NOMO-1 treated with DMSO at 0.1 percent for 48 hours (cell line): ENCODE data around the gene FUT7.
A peak's percentile ranks its signal among the peaks of the same experiment; 100 is the strongest.
"Not testable (repeated sequence)": the region's sequence is repeated elsewhere in the genome, so short reads cannot be mapped to it uniquely, and the experiment has no call there.

ENCODE experiments used
- DNase-seq: peaks from one replicate; lab custom pipeline; 2025; ENCODE audit not compliant: unreplicated experiment; lab: John Stamatoyannopoulos, UW

The FUT7 gene

DNA sequence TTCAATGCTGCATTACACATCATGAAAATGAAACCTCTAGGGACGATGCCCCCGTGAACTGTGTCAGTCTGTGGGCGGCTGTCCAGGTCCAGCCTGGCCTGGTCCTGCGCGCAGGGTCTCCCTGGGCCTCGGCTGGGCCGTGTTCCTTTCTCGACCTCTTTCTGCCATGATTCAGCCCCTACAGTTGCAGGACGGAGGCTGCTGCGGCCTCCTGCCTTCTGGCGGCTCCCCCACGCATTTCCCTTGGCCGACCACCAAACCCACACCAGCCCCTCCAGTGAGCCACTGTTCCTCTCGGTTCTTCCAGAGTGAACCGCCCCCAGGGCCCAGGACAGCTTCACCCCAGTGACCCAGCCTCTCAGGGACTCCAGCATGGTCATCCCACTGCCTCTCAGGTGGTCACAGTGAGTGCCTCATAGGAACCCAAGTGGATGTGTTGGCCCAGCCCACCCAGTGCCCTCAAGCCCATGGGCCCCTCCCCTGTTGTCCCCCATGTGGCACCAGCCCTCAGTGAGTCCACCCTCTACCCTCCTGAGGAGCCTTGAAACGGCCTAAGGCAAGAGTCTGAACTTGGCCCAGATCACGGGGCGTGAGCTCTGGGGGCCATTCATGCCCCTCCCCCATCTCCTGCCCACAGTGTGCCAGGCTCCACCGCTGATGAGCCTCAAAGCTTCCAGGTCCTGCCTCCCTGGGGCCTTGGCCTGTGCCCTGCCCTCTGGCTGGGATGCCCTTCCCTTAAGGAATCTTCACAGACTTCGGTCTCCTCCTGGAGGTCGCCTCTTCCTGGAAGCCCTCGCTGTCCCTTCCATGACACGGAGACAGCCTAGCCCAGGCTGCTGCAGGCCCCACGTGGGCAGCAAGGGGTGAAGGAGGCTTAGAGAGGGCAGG, 25.5 kb downstream of the FUT7 start:
- DNase-seq: no peak

DNA sequence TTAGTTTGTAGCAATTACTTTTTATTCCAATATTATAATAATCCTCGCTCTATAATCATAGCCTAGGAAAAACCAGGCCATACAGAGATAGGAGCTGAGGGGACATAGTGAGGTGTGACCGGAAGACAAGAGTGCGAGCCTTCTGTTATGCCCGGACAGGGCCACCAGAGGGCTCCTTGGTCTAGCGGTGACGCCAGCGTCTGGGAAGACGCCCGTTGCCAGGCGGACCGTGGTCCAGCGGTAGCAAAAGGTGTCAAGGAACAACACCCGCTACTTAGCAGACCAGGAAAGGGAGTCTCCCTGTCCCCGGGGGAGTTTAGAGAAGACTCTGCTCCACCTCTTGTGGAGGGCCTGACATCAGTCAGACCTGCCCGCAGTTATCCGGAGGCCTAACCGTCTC, 27.6 kb downstream of the FUT7 start:
- DNase-seq: not testable (repeated sequence)

DNA sequence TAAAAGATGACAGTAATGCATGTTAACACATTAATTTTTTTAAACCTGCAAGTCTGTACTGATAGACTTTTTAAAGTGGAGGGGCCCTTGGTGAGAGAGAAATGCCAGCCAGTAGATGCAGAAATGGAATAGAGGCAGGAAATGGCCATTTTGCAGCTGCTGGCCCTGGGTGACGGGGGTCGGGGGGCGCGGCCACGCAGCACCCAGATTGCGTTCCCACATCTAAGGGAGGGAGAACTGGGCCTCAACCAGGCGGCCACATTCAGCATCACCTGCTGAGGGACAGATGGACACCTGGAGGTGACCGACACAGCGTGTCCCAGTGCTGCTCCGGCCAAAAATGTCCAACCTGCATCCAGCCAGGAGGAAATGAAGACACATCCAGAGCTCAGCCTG, 29.2 kb downstream of the FUT7 start:
- DNase-seq: no peak

DNA sequence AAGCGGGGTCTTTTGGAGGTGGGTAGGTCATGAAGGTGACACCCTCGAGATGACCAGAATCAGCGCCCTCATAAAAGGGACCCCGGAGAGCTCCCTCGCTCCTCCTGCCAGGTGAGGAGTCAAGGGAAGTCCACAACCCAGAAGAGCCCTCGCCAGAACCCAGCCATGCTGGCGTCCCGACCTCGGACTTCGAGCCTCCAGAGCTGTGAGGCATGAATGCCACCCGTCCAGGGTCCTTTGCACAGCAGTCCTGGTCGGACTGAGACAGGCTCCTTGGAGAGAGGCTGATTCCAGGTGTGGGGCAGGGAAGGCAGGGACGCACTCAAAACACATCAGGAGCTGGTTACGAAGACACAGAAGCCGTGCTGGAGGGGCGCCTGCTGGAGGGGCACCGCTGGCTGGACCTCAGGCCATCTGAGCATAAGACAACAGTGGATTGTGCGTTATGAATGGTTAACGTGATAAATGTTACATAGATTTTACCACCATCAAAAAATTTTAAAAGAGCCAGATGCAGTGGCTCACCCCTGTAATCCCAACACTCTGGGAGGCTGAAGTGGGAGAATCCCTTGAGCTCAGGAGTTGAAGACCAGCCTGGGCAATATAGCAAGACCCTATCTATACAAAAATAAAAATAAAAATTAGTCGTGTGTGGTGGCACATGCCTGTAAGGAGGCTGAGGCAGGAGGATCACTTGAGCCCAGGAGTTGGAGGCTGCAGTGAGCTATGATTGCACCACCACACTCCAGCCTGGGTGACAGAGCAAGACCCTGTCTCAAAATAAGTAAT, 29.8 kb downstream of the FUT7 start:
- no peak for DNase-seq

DNA sequence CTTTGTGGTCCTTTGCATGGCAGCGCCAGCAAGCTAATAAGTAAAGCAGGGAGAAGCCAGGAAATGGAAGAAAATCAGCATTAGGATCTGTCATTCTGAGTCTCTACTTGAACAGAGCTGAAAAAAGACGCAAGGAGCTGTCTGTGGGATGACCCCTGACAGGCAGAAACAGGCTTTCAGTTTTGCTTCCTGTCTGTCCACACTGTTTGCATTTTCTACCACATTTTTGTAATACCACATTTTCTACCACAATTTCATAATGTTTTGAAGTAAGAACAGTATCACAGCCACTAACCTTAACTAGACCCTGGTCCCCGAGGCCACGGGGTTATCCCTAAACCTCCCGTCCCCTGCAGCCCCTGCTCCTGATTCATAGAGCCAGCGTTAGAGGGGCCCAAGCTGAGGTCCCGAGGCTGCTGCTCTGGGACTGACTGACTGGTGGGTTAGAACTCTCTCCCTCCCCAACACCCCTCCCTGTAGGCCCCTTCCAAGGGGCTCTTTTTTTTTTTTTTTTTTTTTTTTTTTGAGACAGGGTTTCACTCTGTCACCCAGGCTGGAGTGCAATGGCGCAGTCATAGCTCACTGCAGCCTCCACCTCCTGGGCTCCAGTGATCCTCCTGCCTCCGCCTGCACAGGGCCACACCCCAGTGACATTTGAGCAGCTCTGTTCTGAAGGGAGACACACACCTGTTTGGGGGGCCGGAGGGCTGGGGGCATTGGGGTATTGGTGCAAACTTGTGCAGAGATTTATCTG, 31.5 kb downstream of the FUT7 start:
- DNase-seq: peak; percentile 99

DNA sequence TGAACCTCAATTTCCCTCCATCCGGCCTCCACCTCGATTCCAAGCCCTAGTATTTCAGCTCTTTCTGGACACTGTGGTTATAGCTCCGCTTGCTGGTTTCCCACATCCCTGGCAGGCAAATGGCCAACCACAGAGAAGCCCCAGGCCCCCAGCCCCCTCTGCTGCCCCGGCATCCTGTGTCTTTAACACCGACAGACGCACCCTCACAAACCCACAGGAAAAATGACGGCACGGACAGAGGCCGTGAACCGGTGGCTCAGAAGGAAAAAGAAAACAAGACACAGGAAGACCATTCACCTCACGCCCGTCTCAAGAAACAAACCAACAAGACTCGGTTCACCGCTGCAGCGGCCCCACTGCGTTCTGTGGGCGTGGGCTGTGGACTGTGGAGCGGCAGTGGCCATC, 34.1 kb downstream of the FUT7 start:
- DNase-seq: no peak

DNA sequence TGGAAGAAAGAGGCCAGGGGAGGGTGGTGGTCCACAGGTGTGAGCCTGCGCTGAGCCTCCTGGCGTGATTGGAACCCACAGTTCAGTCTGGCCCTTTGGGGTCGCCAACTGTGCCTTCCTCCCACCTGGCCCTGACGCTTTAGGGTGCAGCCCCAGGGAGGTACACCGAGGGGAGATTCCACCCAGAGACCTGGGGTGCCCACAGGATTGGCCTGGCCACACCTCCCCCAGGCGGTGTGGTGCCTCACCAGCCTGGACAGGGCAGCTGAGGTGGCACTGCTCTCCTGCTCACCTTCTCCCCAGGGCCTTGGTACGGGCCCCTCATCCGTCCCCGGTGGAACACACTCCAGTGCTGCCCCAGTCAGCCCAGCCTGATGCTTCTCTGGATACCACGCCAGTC, 34.5 kb downstream of the FUT7 start:
- DNase-seq: no peak

DNA sequence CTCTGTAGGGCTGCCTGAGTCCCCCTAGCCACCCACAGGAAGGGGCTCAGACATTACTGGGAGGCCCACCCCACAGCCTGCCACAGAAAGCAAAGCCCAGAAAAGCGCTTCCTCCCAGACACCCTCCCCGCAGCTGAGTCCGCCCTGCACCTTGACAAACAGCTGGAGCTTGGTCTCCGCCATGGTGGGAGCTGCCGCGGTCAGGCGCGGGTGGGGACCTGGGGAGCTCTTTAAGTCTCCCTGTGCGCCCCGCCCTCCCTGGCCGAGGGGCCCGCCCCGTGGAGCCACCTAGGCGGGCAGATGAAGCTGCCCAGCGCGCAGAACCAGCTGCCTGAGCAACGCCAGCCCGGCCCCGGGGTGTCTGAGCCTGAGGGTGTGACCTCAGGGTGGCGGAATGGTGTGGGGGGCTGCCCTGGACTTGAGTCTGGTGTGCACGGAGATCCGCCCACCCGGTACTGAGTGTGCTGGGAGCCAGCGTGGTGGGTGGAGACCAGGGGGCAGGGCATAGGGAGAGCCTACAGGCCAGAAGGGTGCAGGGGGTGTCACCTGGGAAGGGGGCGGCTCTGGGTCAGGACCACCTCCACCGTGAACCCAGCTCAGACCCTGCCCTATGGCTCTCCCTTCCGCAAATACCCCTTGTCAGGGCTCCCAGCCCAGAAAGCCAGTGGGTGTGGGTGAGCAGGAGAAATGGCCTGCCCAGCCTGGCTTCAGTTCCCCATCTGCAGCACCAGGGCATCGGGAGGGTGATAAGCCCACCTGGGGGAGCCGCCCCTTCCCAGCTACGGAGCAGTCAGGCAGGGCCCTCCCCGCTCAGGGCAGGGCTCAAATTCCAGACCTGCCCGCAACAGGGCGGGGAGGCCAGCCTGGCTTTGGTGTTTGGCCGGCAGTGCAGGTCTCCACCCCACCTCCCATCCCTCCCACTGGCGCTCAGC, 35.3 kb downstream of the FUT7 start, which contains the start of gene CLIC3:
Gene CLIC3, minus strand, starts transcription at position 208 of the 932 bp plus-strand sequence. Its CDS starts 25 bp downstream, at position 183.
- no peak for DNase-seq

DNA sequence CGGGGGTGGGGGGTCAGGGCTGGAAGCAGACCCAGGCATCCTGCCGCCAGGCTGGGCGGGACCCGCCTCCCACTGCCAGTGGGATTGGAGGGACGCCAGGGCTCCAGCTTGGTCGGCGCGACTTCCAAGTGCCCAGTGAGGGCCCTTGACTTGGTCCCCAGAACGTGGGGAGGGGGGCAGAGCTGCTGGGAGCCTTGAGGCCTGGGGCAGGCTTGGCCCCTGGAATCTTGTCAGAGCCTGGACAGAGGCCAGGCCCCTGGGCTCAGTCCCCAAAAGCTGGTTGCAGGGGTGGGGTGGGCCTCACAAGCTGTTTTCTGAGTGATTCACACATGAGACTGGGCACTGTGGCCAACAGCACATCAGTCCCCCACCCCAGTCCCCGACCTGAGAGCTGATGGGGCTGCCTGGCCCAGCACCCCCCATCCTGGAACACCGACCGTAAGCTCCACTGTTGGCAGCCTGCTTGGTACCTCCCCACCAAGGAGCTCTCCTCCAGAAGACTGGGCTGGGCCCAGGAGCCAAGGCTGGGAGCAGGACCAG, 36.0 kb downstream of the FUT7 start:
- no peak for DNase-seq

DNA sequence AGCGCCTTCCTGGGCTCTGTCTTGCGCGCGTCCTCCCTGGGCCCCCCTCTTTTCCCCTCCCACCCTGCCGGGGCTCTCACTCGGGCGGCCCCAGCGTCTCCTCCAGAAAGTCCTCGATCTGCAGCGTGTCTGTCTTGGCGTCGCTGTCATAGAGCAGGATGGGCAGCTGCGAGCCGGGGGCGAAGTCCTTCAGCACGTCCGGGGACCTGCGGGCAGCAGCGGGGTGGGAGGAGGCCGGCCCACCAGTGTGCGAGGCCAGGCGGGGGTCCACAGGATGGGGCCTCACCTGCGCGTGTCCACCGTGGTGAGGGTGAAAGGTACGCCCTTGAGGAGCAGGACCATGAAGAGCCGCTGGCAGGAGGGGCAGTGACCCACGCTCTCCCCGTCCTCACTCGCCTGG, 36.5 kb downstream of the FUT7 start:
- DNase-seq: no peak

DNA sequence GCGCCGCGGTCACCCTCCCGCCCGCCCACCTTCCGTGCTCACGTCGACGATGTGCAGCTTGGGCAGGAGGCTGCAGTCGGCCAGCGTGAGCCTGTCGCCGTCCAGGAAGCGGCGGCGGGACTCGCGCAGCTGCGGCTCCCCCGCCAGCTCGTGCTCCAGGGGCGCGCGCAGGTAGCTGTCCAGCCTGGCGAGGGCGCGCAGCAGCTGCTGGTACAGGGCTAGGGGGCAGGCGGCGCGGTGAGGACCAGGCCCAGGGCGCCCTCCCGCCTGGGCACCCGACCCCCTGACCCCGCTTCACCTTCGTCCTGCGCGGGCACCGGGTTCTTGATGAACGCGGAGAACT, 37.0 kb downstream of the FUT7 start:
- no peak for DNase-seq

DNA sequence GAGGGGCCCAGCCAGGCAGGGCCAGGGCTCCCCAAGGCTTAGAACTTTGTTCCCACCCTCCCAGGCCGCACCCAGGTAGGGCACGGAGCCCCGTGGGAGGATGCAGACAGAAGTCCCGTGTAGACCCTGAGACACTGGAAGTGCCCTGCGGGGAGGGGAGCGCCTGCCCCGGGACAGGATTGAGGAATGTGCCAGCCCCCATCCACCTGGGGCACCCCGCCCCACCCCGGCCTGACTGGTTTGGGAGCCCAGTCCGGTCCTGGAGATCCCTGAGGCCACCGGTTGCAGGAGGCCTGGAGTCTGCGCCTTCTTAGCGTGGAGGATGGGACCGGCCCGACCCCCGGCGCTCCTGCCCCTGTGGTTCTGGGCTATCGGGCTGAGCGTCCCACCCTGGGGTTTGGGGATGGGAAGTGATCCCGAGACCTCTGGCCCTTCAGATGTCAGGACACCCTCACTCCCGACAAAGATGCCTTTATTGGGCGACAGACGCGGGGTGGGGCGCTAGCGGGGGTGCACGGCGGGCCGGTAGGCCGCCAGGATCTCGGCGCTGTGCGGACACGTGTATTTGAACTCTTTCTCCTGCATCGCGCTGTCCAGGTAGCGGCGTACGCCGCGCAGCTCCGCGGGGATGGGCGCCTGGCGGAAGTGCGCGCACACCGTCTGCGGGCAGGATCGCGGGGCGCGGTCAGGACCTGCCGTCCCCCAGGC, 37.6 kb downstream of the FUT7 start:
- DNase-seq: no peak

DNA sequence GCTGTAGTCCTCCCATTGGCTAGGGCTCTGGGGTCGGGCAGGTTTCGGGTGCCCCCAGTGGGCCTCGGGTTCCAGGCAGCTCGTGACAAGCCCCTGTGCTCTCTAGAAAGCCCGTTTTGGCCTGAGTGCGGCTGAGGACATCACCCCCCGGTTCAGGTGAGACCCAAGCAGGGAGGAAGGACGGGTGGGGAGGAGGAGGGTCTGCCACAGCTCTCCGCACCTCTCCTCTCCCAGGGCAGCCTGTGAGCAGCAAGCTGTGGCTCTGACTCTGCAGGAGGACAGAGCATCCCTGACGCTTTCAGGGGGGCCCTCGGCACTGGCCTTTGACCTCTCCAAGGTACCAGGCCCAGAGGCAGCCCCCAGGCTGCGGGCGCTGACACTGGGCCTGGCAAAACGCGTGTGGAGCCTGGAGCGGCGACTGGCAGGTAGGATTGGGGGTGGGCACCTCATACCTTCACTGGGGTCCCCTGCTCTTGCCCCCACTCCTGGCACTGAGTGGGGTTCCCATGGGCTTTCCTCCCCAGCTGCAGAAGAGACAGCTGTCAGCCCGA, 39.0 kb downstream of the FUT7 start:
- no peak for DNase-seq

DNA sequence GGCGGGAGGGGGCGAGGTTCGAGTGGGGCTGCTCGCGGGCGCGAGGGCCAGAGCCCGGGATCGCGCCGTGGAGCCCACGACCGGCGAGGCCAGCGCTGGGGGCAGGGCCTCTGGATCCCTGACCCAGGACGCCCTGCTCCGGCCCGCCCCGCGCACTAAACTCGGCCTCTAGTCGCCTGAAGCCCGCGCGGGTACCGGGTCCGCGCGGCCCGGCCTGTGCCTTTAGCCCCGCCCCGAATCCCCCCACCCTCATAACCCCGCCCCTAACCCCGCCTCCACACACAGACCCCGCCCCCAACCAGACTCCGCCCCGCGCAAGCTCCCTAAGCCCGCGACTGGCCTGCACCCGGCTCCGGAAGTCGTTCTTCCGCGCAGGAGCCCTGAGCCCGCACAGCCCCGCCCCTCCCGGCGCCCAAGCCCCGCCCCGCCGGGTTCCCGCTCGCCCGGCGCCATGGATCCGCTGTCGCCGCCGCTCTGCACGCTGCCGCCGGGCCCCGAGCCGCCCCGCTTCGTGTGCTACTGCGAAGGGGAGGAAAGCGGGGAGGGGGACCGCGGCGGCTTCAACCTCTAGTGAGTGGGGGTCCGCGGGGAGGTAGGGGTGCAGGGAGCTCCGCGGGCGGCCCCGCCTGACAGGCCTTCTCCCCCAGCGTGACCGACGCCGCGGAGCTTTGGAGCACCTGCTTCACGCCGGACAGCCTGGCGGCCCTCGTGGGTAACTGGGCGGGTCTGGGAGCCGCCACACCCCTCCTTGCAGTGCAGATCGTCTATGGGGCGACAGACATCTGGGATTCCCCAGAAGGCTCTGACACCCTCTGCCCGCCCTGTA, 39.7 kb downstream of the FUT7 start, which contains the start of gene PAXX:
Gene PAXX, plus strand, starts transcription at position 430 of the 826 bp plus-strand sequence. Its CDS starts 22 bp downstream, at position 452.
- peak; percentile 94 for DNase-seq

DNA sequence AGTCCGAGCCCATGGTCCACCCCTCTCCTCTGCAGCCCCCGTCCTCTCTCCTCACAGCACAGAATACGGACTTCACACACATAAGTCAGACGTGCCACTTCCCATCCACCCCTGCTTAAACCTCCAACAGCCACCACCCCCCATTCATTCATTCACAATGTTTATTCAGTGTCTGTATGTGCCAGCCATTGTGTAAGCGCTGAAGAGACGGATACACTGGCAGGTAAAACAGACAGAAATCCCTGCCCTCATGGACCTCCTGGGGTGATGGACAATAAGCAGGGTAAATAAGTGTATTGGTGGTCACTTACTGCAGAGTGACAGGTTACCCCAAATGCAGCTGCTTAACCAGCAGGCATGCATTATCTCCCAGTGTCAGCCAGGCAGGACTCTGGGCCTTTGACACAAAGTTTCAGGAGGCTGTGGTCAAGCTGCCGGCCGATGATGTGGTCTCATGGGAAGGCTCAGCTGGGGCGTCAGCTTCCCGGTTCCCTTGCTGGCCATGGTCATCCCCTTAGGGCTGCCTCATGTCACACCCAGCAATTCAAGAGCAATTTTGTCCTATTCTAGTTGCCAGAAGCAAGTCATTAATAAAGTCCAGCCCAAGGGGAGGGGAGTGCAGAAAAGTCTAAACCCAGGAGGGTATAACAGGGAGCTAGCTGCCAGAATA, 41.5 kb downstream of the FUT7 start:
- DNase-seq: no peak

DNA sequence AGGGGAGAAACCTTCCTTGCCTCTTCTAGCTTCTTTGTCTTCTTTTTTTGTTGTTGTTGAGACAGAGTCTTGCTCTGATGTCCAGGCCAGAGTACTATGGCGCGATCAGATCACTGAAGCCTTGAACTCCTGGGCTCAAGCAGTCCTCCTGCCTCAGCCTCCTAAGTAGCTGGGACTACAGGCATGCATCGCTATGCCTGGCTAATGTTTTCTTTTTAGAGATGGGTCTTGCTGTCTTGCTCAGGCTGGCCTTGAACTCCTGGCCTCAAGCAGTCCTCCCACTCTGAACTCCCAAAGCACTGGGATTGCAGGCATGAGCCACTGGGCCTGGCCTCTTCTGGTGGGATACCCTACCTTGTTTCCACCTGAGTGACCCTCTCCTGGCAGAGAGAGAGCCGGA, 43.0 kb downstream of the FUT7 start:
- no peak for DNase-seq

DNA sequence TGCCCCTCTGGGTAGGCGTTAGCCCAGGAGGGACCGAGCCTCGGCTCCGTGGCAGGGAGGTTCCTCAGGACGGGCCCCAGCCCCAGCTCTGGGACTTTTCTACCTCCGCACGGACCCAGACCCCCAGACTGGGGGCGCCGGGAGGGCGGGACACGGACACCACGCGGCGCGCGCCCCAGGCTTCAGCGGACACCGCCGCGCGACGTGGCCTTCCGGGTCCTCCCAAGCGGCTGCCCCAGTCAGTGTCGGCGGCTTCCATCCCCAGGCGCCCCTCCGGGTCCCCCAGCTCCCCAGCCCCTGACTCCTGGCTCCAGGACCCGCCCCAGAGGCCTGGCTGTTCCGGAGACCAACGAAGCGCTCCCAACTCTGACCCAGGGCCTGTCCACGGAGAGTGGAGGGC, 46.0 kb downstream of the FUT7 start:
- DNase-seq: no peak
